ENCODE results near the gene SLC25A26.

- TF ChIP-seq SUZ12 (IDR thresholded peaks at IDR 0.05; ENCODE audit: extremely low read depth, insufficient read depth, insufficient read length) (no peak), ZNF274 (IDR thresholded peaks at IDR 0.05; ENCODE audit: low read depth, low read length) (no peak), YY1 (IDR thresholded peaks at IDR 0.05; ENCODE audit: insufficient read depth, insufficient read length) (no peak)
These were observed 144.3 kb downstream of the SLC25A26 start for GRCh38 chr3:66365080-66365479.
